ENCODE results near the gene DSCAM. TPM values are rescaled to one million over a fixed set of nuclear protein-coding genes. Genes with fewer than 3 reads are reported as not detected.

Gene DSCAM
- total and polyA plus RNA-seq, 2 experiments from 2014 or later = 0.07 TPM; not detected in 1

- TF ChIP-seq ZNF114 (CRISPR knock-in tag; IDR thresholded peaks at IDR 0.05) (no peak), REST (IDR thresholded peaks at IDR 0.05; ENCODE audit: unreplicated experiment) (no peak), ETS1 (IDR thresholded peaks at IDR 0.05) (no peak), NANOG (IDR thresholded peaks at IDR 0.05; ENCODE audit: borderline replicate concordance) (no peak), EZH2phosphoT487 (IDR thresholded peaks at IDR 0.05; ENCODE audit: unreplicated experiment) (no peak), ZNF331 (CRISPR knock-in tag; IDR thresholded peaks at IDR 0.05; ENCODE audit: low read depth) (no peak), EZH2 (IDR thresholded peaks at IDR 0.05; ENCODE audit: low read depth, unreplicated experiment) (no peak), CREB1 (CRISPR knock-in tag; IDR thresholded peaks at IDR 0.05; ENCODE audit: low read depth) (no peak)
Measured at GRCh38 chr21:40689840-40690360, 157.1 kb downstream of the DSCAM start (continued).

DNA sequence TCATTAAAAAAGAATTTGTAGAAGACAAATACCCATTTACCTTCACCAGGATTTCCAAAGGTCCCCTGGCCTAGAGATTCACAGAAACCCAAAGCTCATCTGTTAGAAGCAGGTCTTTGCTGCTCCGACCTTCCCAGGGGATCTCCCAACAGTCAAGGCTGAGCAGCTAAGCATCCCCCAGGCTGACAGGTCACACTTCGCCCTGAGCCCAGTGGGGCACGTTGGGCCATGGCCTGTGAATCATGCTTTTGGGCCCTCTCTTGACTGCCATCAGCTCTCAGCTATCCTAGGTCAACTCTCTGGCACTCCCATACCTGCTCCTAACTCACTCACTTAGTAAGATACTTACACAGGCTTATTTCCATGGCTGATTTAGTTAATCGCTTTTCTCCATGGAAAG lies 157.7 kb downstream of the DSCAM start:
- H3K27me3 ChIP-seq (ENCODE audit: insufficient read depth) = no peaks in the 10 kb centered on the region
- no peaks in the 10 kb centered on the region for H3F3A ChIP-seq (replicated peaks; ENCODE audit: low read depth)
- ATAC-seq = no peak
- H3K4me1 Mint-ChIP-seq = peaks cover 16% of the 10 kb centered on the region; the same call in 2 of the 3 replicates
- no peaks in the 10 kb centered on the region for H4K20me1 ChIP-seq (replicated peaks; ENCODE audit: insufficient read depth)
- H3K4me2 ChIP-seq = no peak overlapping the region
- peaks cover 11% of the 10 kb centered on the region; the same call in 2 of the 3 replicates for H3K36me3 Mint-ChIP-seq (ENCODE audit: low read depth)
- H3K79me2 ChIP-seq (replicated peaks; ENCODE audit: insufficient read depth) = no peaks in the 10 kb centered on the region
- H3K36me3 ChIP-seq (ENCODE audit: insufficient read depth) = no peaks in the 10 kb centered on the region; the same call in 1 of the 2 replicates
- 0 out of 2 replicates have a peak, but pooled peaks cover 4% of the 10 kb centered on the region for H3K4me1 ChIP-seq (ENCODE audit: insufficient read depth)
- H3K27me3 Mint-ChIP-seq (ENCODE audit: insufficient read depth, low read depth, poor library complexity) = peaks cover 7% of the 10 kb centered on the region
- peaks cover 93% of the 10 kb centered on the region for H3K9me3 Mint-ChIP-seq
- H2AFZ ChIP-seq = no peak overlapping the region
- H3K4me3 ChIP-seq = no peak overlapping the region
- H3K27ac ChIP-seq (ENCODE audit: low read depth) = no peak overlapping the region
- no peak overlapping the region for H3K4me3 Mint-ChIP-seq
- no peaks in the 10 kb centered on the region for H3K9me2 ChIP-seq (ENCODE audit: insufficient read depth)
- H3K27ac Mint-ChIP-seq = no peak overlapping the region
- no peak for DNase-seq (ENCODE audit: low spot score)
- TF ChIP-seq STAT1 (IDR thresholded peaks at IDR 0.05; ENCODE audit: unreplicated experiment) = no peak
- no peak for TF ChIP-seq ZNF114 (CRISPR knock-in tag; IDR thresholded peaks at IDR 0.05)
- TF ChIP-seq NANOG (IDR thresholded peaks at IDR 0.05; ENCODE audit: borderline replicate concordance) = no peak
- TF ChIP-seq, protein P1, sequence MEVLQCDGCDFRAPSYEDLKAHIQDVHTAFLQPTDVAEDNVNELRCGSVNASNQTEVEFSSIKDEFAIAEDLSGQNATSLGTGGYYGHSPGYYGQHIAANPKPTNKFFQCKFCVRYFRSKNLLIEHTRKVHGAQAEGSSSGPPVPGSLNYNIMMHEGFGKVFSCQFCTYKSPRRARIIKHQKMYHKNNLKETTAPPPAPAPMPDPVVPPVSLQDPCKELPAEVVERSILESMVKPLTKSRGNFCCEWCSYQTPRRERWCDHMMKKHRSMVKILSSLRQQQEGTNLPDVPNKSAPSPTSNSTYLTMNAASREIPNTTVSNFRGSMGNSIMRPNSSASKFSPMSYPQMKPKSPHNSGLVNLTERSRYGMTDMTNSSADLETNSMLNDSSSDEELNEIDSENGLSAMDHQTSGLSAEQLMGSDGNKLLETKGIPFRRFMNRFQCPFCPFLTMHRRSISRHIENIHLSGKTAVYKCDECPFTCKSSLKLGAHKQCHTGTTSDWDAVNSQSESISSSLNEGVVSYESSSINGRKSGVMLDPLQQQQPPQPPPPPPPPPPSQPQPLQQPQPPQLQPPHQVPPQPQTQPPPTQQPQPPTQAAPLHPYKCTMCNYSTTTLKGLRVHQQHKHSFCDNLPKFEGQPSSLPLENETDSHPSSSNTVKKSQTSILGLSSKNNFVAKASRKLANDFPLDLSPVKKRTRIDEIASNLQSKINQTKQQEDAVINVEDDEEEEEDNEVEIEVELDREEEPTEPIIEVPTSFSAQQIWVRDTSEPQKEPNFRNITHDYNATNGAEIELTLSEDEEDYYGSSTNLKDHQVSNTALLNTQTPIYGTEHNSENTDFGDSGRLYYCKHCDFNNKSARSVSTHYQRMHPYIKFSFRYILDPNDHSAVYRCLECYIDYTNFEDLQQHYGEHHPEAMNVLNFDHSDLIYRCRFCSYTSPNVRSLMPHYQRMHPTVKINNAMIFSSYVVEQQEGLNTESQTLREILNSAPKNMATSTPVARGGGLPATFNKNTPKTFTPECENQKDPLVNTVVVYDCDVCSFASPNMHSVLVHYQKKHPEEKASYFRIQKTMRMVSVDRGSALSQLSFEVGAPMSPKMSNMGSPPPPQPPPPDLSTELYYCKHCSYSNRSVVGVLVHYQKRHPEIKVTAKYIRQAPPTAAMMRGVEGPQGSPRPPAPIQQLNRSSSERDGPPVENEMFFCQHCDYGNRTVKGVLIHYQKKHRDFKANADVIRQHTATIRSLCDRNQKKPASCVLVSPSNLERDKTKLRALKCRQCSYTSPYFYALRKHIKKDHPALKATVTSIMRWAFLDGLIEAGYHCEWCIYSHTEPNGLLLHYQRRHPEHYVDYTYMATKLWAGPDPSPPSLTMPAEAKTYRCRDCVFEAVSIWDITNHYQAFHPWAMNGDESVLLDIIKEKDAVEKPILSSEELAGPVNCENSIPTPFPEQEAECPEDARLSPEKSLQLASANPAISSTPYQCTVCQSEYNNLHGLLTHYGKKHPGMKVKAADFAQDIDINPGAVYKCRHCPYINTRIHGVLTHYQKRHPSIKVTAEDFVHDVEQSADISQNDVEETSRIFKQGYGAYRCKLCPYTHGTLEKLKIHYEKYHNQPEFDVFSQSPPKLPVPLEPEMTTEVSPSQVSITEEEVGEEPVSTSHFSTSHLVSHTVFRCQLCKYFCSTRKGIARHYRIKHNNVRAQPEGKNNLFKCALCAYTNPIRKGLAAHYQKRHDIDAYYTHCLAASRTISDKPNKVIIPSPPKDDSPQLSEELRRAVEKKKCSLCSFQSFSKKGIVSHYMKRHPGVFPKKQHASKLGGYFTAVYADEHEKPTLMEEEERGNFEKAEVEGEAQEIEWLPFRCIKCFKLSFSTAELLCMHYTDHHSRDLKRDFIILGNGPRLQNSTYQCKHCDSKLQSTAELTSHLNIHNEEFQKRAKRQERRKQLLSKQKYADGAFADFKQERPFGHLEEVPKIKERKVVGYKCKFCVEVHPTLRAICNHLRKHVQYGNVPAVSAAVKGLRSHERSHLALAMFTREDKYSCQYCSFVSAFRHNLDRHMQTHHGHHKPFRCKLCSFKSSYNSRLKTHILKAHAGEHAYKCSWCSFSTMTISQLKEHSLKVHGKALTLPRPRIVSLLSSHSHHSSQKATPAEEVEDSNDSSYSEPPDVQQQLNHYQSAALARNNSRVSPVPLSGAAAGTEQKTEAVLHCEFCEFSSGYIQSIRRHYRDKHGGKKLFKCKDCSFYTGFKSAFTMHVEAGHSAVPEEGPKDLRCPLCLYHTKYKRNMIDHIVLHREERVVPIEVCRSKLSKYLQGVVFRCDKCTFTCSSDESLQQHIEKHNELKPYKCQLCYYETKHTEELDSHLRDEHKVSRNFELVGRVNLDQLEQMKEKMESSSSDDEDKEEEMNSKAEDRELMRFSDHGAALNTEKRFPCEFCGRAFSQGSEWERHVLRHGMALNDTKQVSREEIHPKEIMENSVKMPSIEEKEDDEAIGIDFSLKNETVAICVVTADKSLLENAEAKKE (CRISPR knock-in tag; IDR thresholded peaks at IDR 0.05) = no peak
- no peak for TF ChIP-seq JUNB (IDR thresholded peaks at IDR 0.05; ENCODE audit: unreplicated experiment)
- no peak for TF ChIP-seq ZNF331 (CRISPR knock-in tag; IDR thresholded peaks at IDR 0.05; ENCODE audit: low read depth)
- no peak for TF ChIP-seq CREB1 (CRISPR knock-in tag; IDR thresholded peaks at IDR 0.05; ENCODE audit: low read depth)
- no peak for TF ChIP-seq EZH2phosphoT487 (IDR thresholded peaks at IDR 0.05; ENCODE audit: unreplicated experiment)
- TF ChIP-seq EZH2 (IDR thresholded peaks at IDR 0.05; ENCODE audit: low read depth, unreplicated experiment) = no peak
- no peak for TF ChIP-seq POLR2AphosphoS5 (IDR thresholded peaks at IDR 0.05; ENCODE audit: low read depth)

Measured in GM23338 (cell line).